ENCODE results near the gene LCE3D. TPM values are rescaled to one million over a fixed set of nuclear protein-coding genes. Genes with fewer than 3 reads are reported as not detected.

Gene LCE3D
- polyA plus RNA-seq, 1 donor, result not detected

Other genes starting within 250 kb of the LCE3D start
- gene FLG2, start 220.5 kb downstream of the LCE3D start, polyA plus RNA-seq (ENCODE audit: insufficient read length), result 0.40 TPM
- not detected for gene CRNN, start 166.3 kb downstream of the LCE3D start, polyA plus RNA-seq (ENCODE audit: insufficient read length)
- 0.17 TPM for gene LCE5A, start 69.7 kb downstream of the LCE3D start, polyA plus RNA-seq (ENCODE audit: insufficient read length)
- gene CRCT1, start 66.0 kb downstream of the LCE3D start, polyA plus RNA-seq (ENCODE audit: insufficient read length), result not detected
- not detected for gene LCE3E, start 13.7 kb downstream of the LCE3D start, polyA plus RNA-seq (ENCODE audit: insufficient read length)
- not detected for gene LCE3C, start 19.7 kb upstream of the LCE3D start, polyA plus RNA-seq (ENCODE audit: insufficient read length)
- not detected for gene LCE3B, start 33.3 kb upstream of the LCE3D start, polyA plus RNA-seq (ENCODE audit: insufficient read length)
- not detected for gene LCE3A, start 42.6 kb upstream of the LCE3D start, polyA plus RNA-seq (ENCODE audit: insufficient read length)
- not detected for gene LCE2D, start 82.9 kb upstream of the LCE3D start, polyA plus RNA-seq (ENCODE audit: insufficient read length)
- not detected for gene LCE2C, start 94.8 kb upstream of the LCE3D start, polyA plus RNA-seq (ENCODE audit: insufficient read length)
- not detected for gene LCE2B, start 105.6 kb upstream of the LCE3D start, polyA plus RNA-seq (ENCODE audit: insufficient read length)
- gene LCE2A, start 117.8 kb upstream of the LCE3D start, polyA plus RNA-seq (ENCODE audit: insufficient read length), result not detected
- not detected for gene LCE4A, start 127.6 kb upstream of the LCE3D start, polyA plus RNA-seq (ENCODE audit: insufficient read length)
- gene KPRP, start 177.5 kb upstream of the LCE3D start, polyA plus RNA-seq (ENCODE audit: insufficient read length), result not detected
- gene LCE1F, start 194.6 kb upstream of the LCE3D start, polyA plus RNA-seq (ENCODE audit: insufficient read length), result not detected
- gene LCE1E, start 205.7 kb upstream of the LCE3D start, polyA plus RNA-seq (ENCODE audit: insufficient read length), result not detected
- gene LCE1D, start 216.2 kb upstream of the LCE3D start, polyA plus RNA-seq (ENCODE audit: insufficient read length), result not detected
- not detected for gene LCE1C, start 226.1 kb upstream of the LCE3D start, polyA plus RNA-seq (ENCODE audit: insufficient read length)
- gene LCE1B, start 231.5 kb upstream of the LCE3D start, polyA plus RNA-seq (ENCODE audit: insufficient read length), result not detected
- not detected for gene LCE1A, start 247.0 kb upstream of the LCE3D start, polyA plus RNA-seq (ENCODE audit: insufficient read length)